WERI-Rb-1 (cell line): Measurements from ENCODE around the gene SSX2IP.

Source experiments
- DNase-seq: peaks from one replicate; pipeline ENCODE4 v3.0.0-alpha.2; 2020
- H3K27ac ChIP-seq: fragments of 250-450 bp; sonication (Bioruptor Pico); 2 replicates; pipeline ENCODE4 v1.5.1; 2020; ENCODE audit warnings: mild to moderate bottlenecking, moderate library complexity
- H3K27me3 ChIP-seq: fragments of 250-450 bp; sonication (Bioruptor Pico); 2 replicates; pipeline ENCODE4 v1.5.1; 2021; ENCODE audit warnings: mild to moderate bottlenecking, low read depth, moderate library complexity; ENCODE audit not compliant: insufficient read depth, severe bottlenecking
- H3K36me3 ChIP-seq: fragments of 250-450 bp; sonication (Bioruptor Pico); 2 replicates; pipeline ENCODE4 v1.5.1; 2020; ENCODE audit warnings: mild to moderate bottlenecking, moderate library complexity
- H3K4me3 ChIP-seq: 2 replicates; pipeline ENCODE4 v1.5.1; 2011; ENCODE audit warnings: low read depth, mild to moderate bottlenecking, control low read depth, low read length
- H3K9me3 ChIP-seq: fragments of 250-450 bp; sonication (Bioruptor Pico); 2 replicates; pipeline ENCODE4 v1.5.1; 2021; ENCODE audit warnings: mild to moderate bottlenecking, moderate library complexity; ENCODE audit not compliant: severe bottlenecking
- TF ChIP-seq, protein P1 (sequence below): IDR thresholded peaks from 2 replicates; pipeline ENCODE4 v1.5.1; 2011; ENCODE audit warnings: low read depth, mild to moderate bottlenecking, control low read depth, inconsistent platforms, low read length

SSX2IP gene

DNA sequence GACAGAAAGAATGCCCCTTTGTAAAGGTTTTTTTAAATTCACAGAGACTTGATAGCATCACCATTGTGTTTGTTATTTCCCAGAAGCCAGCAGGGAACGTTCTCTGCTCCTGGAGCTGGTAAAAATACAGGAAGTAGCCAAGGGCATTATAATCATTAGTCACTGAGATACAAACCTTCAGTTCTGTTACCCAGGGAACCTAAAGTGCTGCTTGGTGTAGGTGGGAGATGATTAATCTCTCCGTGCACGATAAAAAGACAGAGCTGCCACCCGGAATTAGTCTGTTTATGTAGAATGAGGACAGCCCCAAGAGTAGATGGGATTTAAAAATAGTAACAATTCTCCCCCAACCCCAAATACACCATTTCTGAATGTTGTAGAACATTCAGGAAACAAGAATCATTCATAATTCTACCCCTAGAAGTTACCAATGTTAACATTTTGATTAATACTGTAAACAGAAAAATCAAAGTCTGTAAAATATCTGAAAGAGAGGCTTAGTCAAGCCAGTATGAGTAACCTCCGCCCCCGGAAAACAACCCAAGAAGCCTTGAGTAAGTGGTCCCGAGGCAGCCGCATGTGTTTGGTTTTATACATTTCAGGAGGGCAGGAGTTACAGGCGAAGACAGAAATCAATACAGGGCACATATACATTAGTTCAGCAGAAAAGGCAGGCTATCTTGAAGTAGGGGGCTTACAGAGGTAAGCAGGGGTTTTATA lies 70.7 kb downstream of the SSX2IP start:
- TF ChIP-seq, protein P1, sequence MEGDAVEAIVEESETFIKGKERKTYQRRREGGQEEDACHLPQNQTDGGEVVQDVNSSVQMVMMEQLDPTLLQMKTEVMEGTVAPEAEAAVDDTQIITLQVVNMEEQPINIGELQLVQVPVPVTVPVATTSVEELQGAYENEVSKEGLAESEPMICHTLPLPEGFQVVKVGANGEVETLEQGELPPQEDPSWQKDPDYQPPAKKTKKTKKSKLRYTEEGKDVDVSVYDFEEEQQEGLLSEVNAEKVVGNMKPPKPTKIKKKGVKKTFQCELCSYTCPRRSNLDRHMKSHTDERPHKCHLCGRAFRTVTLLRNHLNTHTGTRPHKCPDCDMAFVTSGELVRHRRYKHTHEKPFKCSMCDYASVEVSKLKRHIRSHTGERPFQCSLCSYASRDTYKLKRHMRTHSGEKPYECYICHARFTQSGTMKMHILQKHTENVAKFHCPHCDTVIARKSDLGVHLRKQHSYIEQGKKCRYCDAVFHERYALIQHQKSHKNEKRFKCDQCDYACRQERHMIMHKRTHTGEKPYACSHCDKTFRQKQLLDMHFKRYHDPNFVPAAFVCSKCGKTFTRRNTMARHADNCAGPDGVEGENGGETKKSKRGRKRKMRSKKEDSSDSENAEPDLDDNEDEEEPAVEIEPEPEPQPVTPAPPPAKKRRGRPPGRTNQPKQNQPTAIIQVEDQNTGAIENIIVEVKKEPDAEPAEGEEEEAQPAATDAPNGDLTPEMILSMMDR, result no peak
- Histone ChIP-seq H3K36me3 (no peaks in the 10 kb centered on the region), H3K9me3 (no peaks in the 10 kb centered on the region), H3K27ac (no peak overlapping the region), H3K27me3 (no peaks in the 10 kb centered on the region), H3K4me3 (no peak overlapping the region)
- DNase-seq, result no peak

DNA sequence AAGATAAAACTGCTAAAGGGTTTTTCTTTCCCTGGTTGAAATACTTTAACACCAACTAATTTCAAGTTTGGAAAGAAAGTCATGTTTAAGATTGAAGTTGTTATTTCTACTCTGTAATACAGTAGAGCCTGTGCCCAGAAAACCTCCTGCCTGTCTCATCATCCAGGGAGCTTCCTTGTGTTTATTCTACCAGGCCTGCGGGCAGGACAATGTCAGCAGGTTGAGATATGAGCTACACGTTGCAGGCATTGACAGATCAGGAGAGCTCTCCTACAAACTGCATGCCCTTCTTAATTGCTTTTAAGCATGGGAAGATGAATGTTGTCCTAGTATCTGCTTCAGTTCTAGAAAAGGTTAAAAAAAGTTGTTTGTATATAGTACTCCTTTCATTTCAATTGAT lies 72.9 kb downstream of the SSX2IP start:
- TF ChIP-seq, protein P1, result no peak
- no peak overlapping the region for H3K27ac ChIP-seq
- DNase-seq, result no peak
- no peaks in the 10 kb centered on the region for H3K27me3 ChIP-seq
- H3K36me3 ChIP-seq, result no peaks in the 10 kb centered on the region
- peaks cover 4% of the 10 kb centered on the region for H3K9me3 ChIP-seq
- no peak overlapping the region for H3K4me3 ChIP-seq

DNA sequence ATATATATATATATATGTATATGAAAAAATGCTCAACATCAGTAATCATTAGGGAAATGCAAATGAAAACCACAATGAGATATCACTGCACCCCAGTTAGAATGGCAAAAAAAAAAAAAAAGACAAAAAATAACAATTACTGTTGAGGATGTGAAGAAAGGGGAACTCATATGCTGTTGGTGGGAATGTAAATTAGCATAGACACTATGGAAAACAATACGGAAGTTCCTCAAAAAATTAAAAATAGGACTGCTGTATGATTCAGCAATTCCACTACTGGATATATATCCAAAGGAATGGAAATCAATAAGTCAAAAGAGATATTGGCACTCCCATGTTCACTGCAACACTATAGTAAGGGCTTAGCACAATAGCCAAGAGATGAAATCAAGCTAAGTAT lies 74.5 kb downstream of the SSX2IP start:
- no peak for DNase-seq
- H3K36me3 ChIP-seq, result no peaks in the 10 kb centered on the region
- TF ChIP-seq, protein P1, result no peak
- no peaks in the 10 kb centered on the region for H3K27me3 ChIP-seq
- no peak overlapping the region for H3K4me3 ChIP-seq
- peaks cover 4% of the 10 kb centered on the region for H3K9me3 ChIP-seq
- H3K27ac ChIP-seq, result no peak overlapping the region

DNA sequence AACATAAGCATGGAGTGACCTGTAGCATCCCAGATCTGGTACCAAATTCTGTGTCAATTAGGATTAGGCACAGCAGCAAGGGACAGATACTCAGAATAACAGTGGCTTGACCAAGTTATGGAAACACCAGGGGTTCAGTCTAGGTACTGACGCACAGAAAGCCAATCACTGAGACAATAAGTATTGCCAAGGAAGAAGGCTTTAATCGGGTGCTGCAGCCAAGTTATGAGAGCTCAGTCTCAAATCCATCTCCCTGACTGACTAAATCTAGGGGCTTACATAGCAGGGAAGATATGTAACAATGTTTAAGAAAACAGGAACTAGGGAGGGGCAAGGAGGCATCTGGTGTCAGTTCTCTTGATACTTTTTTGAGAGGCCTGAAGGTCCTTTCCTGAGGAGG lies 76.4 kb downstream of the SSX2IP start:
- DNase-seq, result no peak
- Histone ChIP-seq H3K4me3 (no peak overlapping the region), H3K27ac (no peak overlapping the region), H3K36me3 (no peaks in the 10 kb centered on the region), H3K9me3 (peaks cover 4% of the 10 kb centered on the region), H3K27me3 (no peaks in the 10 kb centered on the region)
- TF ChIP-seq, protein P1, result no peak

DNA sequence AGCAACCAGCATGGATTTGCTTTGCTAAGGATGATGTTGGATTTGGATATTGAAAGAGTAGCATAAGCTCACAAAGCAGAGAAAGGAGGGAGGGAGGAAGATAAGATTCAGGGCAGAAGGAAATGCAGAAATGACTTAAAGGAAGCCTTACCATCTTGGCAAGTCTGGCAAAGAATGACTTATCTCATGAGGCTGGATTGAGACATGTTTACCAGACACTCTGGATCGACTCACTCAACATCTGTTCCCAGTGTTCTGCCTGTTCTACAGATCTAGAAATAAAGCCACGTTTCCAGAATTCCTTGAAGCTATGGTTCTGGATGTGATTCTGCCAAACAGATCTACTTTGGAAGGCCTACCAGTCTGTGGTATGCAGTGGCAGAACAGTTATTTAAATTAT lies 77.2 kb downstream of the SSX2IP start:
- Histone ChIP-seq H3K9me3 (peaks cover 4% of the 10 kb centered on the region), H3K4me3 (no peak overlapping the region), H3K27me3 (no peaks in the 10 kb centered on the region), H3K27ac (no peak overlapping the region), H3K36me3 (no peaks in the 10 kb centered on the region)
- no peak for DNase-seq
- TF ChIP-seq, protein P1, result no peak

DNA sequence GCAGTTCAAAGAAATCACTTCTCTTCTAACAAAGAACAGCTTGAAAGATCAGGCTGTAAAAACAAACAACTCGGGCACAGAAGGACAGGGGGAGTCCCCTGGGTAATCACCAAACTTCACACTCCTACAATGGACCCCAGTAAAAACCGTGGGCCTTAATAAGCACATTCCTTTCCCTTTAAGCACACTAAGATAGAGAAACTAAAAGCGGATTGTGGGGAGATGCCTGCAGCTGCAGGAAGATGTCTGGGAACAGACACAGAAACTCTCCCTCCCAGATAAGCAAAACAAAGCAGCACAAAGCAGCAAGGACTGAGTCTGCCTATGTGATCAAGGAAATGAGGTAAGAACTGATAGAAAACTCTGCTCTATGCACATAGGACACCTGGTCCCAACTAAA lies 78.5 kb downstream of the SSX2IP start:
- Histone ChIP-seq H3K36me3 (no peaks in the 10 kb centered on the region), H3K27ac (no peak overlapping the region), H3K4me3 (no peak overlapping the region), H3K9me3 (peaks cover 4% of the 10 kb centered on the region), H3K27me3 (no peaks in the 10 kb centered on the region)
- TF ChIP-seq, protein P1, result no peak
- DNase-seq, result no peak
